ENCODE measurements around the gene B3GALT6.

DNA sequence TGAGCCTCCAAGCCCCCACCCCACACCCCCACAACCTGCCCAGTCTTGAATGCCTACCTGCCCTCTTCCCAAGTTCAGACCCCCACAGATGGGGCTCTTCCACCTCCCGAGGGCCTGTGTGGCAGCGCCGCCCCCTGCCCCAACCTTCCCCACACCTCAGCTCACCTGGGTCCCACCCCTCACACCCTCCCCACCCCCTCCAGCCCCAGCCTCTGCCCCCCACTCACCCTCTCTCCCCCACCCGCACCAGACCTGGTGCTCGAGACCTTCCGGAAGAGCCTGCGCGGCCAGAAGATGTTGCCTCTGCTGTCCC is 34.9 kb upstream of the B3GALT6 start:
- TF ChIP-seq CTCF (IDR thresholded peaks at IDR 0.05) (no peak), POLR2A (IDR thresholded peaks at IDR 0.05) (no peak)

All from body of pancreas (tissue), 4 donors.